Tibial nerve (tissue), 4 donors: ENCODE measurements around the gene RIPOR3.

ENCODE experiments used
- EP300 ChIP-seq, 2 donors: sonication (generic); formaldehyde crosslinking; IDR thresholded peaks; one replicate each; pipeline ENCODE4 v1.6.1; 2017; ENCODE audit warnings: antibody characterized with exemption in 2 of 2, mild to moderate bottlenecking in 1 of 2
- TF ChIP-seq, protein P1 (sequence below), 5 experiments: fragments of 200-600 bp in 3 of 5; fragments of 450-650 bp in 2 of 5; sonication (generic) in 3 of 5; IDR thresholded peaks; one replicate each; pipeline ENCODE4 v1.5.1; 2016 to 2019; ENCODE audit warnings: antibody characterized with exemption in 5 of 5, mild to moderate bottlenecking in 3 of 5, moderate library complexity in 2 of 5

GRCh38 chr20:50582591-50583234, 108.6 kb downstream of the RIPOR3 start:
- TF ChIP-seq EP300 (IDR thresholded peaks at IDR 0.05) = no peak
- TF ChIP-seq, protein P1, sequence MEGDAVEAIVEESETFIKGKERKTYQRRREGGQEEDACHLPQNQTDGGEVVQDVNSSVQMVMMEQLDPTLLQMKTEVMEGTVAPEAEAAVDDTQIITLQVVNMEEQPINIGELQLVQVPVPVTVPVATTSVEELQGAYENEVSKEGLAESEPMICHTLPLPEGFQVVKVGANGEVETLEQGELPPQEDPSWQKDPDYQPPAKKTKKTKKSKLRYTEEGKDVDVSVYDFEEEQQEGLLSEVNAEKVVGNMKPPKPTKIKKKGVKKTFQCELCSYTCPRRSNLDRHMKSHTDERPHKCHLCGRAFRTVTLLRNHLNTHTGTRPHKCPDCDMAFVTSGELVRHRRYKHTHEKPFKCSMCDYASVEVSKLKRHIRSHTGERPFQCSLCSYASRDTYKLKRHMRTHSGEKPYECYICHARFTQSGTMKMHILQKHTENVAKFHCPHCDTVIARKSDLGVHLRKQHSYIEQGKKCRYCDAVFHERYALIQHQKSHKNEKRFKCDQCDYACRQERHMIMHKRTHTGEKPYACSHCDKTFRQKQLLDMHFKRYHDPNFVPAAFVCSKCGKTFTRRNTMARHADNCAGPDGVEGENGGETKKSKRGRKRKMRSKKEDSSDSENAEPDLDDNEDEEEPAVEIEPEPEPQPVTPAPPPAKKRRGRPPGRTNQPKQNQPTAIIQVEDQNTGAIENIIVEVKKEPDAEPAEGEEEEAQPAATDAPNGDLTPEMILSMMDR (IDR thresholded peaks at IDR 0.05) = no peak
